Keratinocyte (primary cell): ENCODE measurements around the gene ALOX5AP.

Experiments
- EZH2 ChIP-seq: IDR thresholded peaks from one replicate; pipeline ENCODE4 v1.6.1; 2012; ENCODE audit warnings: inconsistent platforms, mild to moderate bottlenecking, low read length, moderate library complexity
- TF ChIP-seq, protein P1 (sequence below), 3 experiments: IDR thresholded peaks in 1 of 3; conservative IDR thresholded peaks in 1 of 3; optimal IDR thresholded peaks in 1 of 3; 2 replicates in 2 of 3; 3 replicates in 1 of 3; pipeline versions ENCODE3 to v1.5.1; 2011; ENCODE audit warnings: low read length in 3 of 3, mild to moderate bottlenecking in 3 of 3, moderate library complexity in 2 of 3, control low read depth in 1 of 3, inconsistent platforms in 1 of 3; ENCODE audit not compliant: insufficient read depth in 2 of 3; ENCODE audit errors: extremely low read depth in 1 of 3

DNA sequence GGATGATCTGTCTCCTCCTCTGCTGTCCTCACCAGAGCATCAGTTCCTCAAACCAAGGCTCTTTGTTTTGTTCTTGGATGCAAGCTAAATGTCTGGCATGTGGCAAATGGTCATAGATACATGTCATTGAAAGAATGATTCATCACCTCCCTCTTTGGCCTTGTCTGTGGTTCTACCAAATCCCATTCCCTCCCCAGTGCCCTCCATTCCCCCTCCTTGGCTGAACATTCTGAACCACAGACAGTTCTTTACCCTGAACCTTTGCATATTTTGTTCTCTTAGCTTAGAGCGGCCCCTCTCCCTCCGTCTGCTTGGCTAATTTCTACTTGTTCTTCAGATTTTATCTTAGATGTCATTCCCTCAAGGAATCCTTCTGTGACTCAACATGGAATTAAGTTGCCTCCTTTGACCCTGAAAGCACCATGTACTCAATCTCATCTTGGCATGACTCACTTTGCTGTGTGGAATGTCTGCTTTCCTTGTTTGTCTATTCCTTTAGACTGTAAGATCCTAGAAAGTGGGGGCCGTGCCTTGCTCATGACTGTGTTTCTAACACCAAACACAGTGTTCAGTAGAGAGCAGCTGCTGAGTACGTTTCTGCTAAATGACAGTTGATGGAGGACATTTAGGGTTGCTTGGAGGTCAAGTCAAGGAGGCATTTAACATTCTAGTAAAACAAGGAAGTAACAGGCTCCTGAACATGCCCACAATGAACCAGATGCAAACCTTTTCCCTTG is 8.1 kb downstream of the ALOX5AP start:
- TF ChIP-seq, protein P1, sequence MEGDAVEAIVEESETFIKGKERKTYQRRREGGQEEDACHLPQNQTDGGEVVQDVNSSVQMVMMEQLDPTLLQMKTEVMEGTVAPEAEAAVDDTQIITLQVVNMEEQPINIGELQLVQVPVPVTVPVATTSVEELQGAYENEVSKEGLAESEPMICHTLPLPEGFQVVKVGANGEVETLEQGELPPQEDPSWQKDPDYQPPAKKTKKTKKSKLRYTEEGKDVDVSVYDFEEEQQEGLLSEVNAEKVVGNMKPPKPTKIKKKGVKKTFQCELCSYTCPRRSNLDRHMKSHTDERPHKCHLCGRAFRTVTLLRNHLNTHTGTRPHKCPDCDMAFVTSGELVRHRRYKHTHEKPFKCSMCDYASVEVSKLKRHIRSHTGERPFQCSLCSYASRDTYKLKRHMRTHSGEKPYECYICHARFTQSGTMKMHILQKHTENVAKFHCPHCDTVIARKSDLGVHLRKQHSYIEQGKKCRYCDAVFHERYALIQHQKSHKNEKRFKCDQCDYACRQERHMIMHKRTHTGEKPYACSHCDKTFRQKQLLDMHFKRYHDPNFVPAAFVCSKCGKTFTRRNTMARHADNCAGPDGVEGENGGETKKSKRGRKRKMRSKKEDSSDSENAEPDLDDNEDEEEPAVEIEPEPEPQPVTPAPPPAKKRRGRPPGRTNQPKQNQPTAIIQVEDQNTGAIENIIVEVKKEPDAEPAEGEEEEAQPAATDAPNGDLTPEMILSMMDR (optimal IDR thresholded peaks at IDR 0.05 in 1 of 3, IDR thresholded peaks at IDR 0.05 in 1 of 3, conservative IDR thresholded peaks at IDR 0.05 in 1 of 3; ENCODE audit: extremely low read depth in 1 of 3, insufficient read depth in 2 of 3, low read length in 3 of 3) = no peak
- no peak for TF ChIP-seq EZH2
